ENCODE data around the gene PUSL1. TPM values are rescaled to one million over a fixed set of nuclear protein-coding genes. Genes with fewer than 3 reads are reported as not detected.
A peak's percentile ranks its signal among the peaks of the same experiment; 100 is the strongest.

The PUSL1 gene
- polyA plus RNA-seq, 1 donor (not counting 4 experiments of a cell fraction or from before 2014, with no cell fraction given), result 11.4 TPM

- Histone ChIP-seq H3K27ac (ENCODE audit: control insufficient read depth, insufficient read depth, low read length) (peak overlapping the region; percentile 2), H3K9me3 (ENCODE audit: control insufficient read depth, low read depth, low read length) (no peaks in the 10 kb centered on the region), H3K4me2 (ENCODE audit: control insufficient read depth, extremely low read depth, insufficient read depth, low read depth, low read length) (peak overlapping the region; percentile 83), H3K79me2 (ENCODE audit: control insufficient read depth, insufficient read depth, low read length) (peaks cover 33% of the 10 kb centered on the region), H3K4me1 (ENCODE audit: control insufficient read depth, extremely low read depth, insufficient read depth, low read length) (peaks cover 36% of the 10 kb centered on the region), H4K20me1 (ENCODE audit: control insufficient read depth, extremely low read depth, insufficient read depth, low read length) (peaks cover 8% of the 10 kb centered on the region), H3K36me3 (ENCODE audit: control insufficient read depth in 2 of 2, extremely low read depth in 1 of 2, insufficient read depth in 2 of 2, low read length in 2 of 2) (peaks cover 29 to 34% of the 10 kb centered on the region in 2 experiments), H3K4me3 (ENCODE audit: control insufficient read depth in 2 of 3, extremely low read depth in 1 of 3, insufficient read depth in 2 of 3, low read depth in 1 of 3, low read length in 3 of 3) (peak overlapping the region; percentile 70 to 85 (median 82)), H3K9ac (ENCODE audit: control insufficient read depth, extremely low read depth, insufficient read depth, low read length) (peak overlapping the region; percentile 77), H2AFZ (ENCODE audit: control insufficient read depth, low read length) (no peak overlapping the region), H3K9me1 (ENCODE audit: control insufficient read depth, extremely low read depth, insufficient read depth, low read length) (no peaks in the 10 kb centered on the region), H3K27me3 (ENCODE audit: control insufficient read depth, extremely low read depth, insufficient read depth, low read length) (no peaks in the 10 kb centered on the region)
- no peak for FAIRE-seq
- DNase-seq (ENCODE audit: low read depth, low spot score), result no peak
- TF ChIP-seq CTCF (optimal IDR thresholded peaks at IDR 0.05 in 1 of 3, IDR thresholded peaks at IDR 0.05 in 1 of 3, conservative IDR thresholded peaks at IDR 0.05 in 1 of 3; ENCODE audit: extremely low read depth in 1 of 3, insufficient read depth in 2 of 3, low read length in 3 of 3) (no peak), EZH2 (IDR thresholded peaks at IDR 0.05; ENCODE audit: low read length) (no peak)
- dilution Hi-C loops (cut with MboI; ENCODE audit: extremely low pct_ligation_motif_present, low sequenced_read_pairs), result no loop called here
Observed at GRCh38 chr1:1310109-1310385, 1.6 kb downstream of the PUSL1 start.

- H3K27me3 ChIP-seq (ENCODE audit: control insufficient read depth, extremely low read depth, insufficient read depth, low read length), result no peaks in the 10 kb centered on the region
- dilution Hi-C loops (cut with MboI; ENCODE audit: extremely low pct_ligation_motif_present, low sequenced_read_pairs), result no loop called here
- no peak overlapping the region for H2AFZ ChIP-seq (ENCODE audit: control insufficient read depth, low read length)
- H3K9me1 ChIP-seq (ENCODE audit: control insufficient read depth, extremely low read depth, insufficient read depth, low read length), result no peaks in the 10 kb centered on the region
- H3K79me2 ChIP-seq (ENCODE audit: control insufficient read depth, insufficient read depth, low read length), result peaks cover 33% of the 10 kb centered on the region
- peaks cover 8% of the 10 kb centered on the region for H4K20me1 ChIP-seq (ENCODE audit: control insufficient read depth, extremely low read depth, insufficient read depth, low read length)
- TF ChIP-seq EZH2 (IDR thresholded peaks at IDR 0.05; ENCODE audit: low read length) (no peak), CTCF (optimal IDR thresholded peaks at IDR 0.05 in 1 of 3, IDR thresholded peaks at IDR 0.05 in 1 of 3, conservative IDR thresholded peaks at IDR 0.05 in 1 of 3; ENCODE audit: extremely low read depth in 1 of 3, insufficient read depth in 2 of 3, low read length in 3 of 3) (no peak)
- no peak overlapping the region for H3K27ac ChIP-seq (ENCODE audit: control insufficient read depth, insufficient read depth, low read length)
- peaks cover 32 to 34% of the 10 kb centered on the region in 2 experiments for H3K36me3 ChIP-seq (ENCODE audit: control insufficient read depth in 2 of 2, extremely low read depth in 1 of 2, insufficient read depth in 2 of 2, low read length in 2 of 2)
- peak overlapping the region; percentile 83 for H3K4me2 ChIP-seq (ENCODE audit: control insufficient read depth, extremely low read depth, insufficient read depth, low read depth, low read length)
- DNase-seq (ENCODE audit: low read depth, low spot score), result no peak
- H3K9me3 ChIP-seq (ENCODE audit: control insufficient read depth, low read depth, low read length), result no peaks in the 10 kb centered on the region
- FAIRE-seq, result no peak
- peaks cover 31% of the 10 kb centered on the region for H3K4me1 ChIP-seq (ENCODE audit: control insufficient read depth, extremely low read depth, insufficient read depth, low read length)
- peak overlapping the region; percentile 77 for H3K9ac ChIP-seq (ENCODE audit: control insufficient read depth, extremely low read depth, insufficient read depth, low read length)
- H3K4me3 ChIP-seq (ENCODE audit: control insufficient read depth in 2 of 3, extremely low read depth in 1 of 3, insufficient read depth in 2 of 3, low read depth in 1 of 3, low read length in 3 of 3), result peak overlapping the region in 1 of 3 experiments; percentile 20
Observed at GRCh38 chr1:1310476-1311053, 2.2 kb downstream of the PUSL1 start.

Measured in keratinocyte (primary cell).